WERI-Rb-1 (cell line): ENCODE measurements around the gene HUS1.

Source experiments
- DNase-seq: peaks from one replicate; pipeline ENCODE4 v3.0.0-alpha.2; 2020
- H3K27ac ChIP-seq: fragments of 250-450 bp; sonication (Bioruptor Pico); 2 replicates; pipeline ENCODE4 v1.5.1; 2020; ENCODE audit warnings: mild to moderate bottlenecking, moderate library complexity
- H3K27me3 ChIP-seq: fragments of 250-450 bp; sonication (Bioruptor Pico); 2 replicates; pipeline ENCODE4 v1.5.1; 2021; ENCODE audit warnings: mild to moderate bottlenecking, low read depth, moderate library complexity; ENCODE audit not compliant: insufficient read depth, severe bottlenecking
- H3K36me3 ChIP-seq: fragments of 250-450 bp; sonication (Bioruptor Pico); 2 replicates; pipeline ENCODE4 v1.5.1; 2020; ENCODE audit warnings: mild to moderate bottlenecking, moderate library complexity
- H3K4me3 ChIP-seq: 2 replicates; pipeline ENCODE4 v1.5.1; 2011; ENCODE audit warnings: low read depth, mild to moderate bottlenecking, control low read depth, low read length
- H3K9me3 ChIP-seq: fragments of 250-450 bp; sonication (Bioruptor Pico); 2 replicates; pipeline ENCODE4 v1.5.1; 2021; ENCODE audit warnings: mild to moderate bottlenecking, moderate library complexity; ENCODE audit not compliant: severe bottlenecking
- TF ChIP-seq, protein P1 (sequence below): IDR thresholded peaks from 2 replicates; pipeline ENCODE4 v1.5.1; 2011; ENCODE audit warnings: low read depth, mild to moderate bottlenecking, control low read depth, inconsistent platforms, low read length

Gene HUS1

GRCh38 chr7:47937711-47938573, 41.5 kb downstream of the HUS1 start:
- TF ChIP-seq, protein P1, sequence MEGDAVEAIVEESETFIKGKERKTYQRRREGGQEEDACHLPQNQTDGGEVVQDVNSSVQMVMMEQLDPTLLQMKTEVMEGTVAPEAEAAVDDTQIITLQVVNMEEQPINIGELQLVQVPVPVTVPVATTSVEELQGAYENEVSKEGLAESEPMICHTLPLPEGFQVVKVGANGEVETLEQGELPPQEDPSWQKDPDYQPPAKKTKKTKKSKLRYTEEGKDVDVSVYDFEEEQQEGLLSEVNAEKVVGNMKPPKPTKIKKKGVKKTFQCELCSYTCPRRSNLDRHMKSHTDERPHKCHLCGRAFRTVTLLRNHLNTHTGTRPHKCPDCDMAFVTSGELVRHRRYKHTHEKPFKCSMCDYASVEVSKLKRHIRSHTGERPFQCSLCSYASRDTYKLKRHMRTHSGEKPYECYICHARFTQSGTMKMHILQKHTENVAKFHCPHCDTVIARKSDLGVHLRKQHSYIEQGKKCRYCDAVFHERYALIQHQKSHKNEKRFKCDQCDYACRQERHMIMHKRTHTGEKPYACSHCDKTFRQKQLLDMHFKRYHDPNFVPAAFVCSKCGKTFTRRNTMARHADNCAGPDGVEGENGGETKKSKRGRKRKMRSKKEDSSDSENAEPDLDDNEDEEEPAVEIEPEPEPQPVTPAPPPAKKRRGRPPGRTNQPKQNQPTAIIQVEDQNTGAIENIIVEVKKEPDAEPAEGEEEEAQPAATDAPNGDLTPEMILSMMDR, result no peak

DNA sequence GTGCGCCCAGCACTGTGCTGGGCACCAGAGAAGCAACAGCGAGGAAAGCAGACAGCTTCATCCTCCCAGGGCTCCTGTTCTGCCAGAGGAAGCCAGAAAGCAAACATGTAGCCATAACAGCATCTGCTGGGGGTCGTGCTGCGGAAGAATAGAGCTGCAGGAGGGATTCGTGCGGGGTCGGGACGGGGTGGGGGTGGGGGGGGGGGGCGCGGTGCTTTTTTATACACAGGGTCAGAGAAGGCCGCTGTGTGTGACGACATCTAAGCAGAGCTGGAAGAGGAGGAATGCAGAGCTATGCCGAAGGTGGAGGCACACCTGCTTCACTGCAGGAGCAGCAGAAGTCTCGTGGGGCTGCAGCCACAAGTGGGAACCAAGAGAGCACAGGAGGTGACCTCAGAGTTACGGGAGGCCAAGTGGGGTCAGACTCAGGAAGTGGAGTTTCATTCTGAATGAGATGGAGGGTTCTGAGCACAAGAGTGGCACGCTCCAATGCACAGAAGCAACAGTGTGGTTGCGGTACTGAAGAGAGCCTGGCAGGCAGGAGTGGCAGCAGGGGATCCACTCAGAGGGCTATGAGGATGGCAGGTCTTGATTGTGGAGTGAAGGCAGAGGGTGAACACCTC, 42.2 kb downstream of the HUS1 start:
- H3K36me3 ChIP-seq, result no peaks in the 10 kb centered on the region
- H3K9me3 ChIP-seq, result no peaks in the 10 kb centered on the region
- H3K27ac ChIP-seq, result no peak overlapping the region
- DNase-seq, result no peak
- TF ChIP-seq, protein P1, result no peak
- no peaks in the 10 kb centered on the region for H3K27me3 ChIP-seq
- no peak overlapping the region for H3K4me3 ChIP-seq

More at GRCh38 chr7:47937711-47938573, 41.5 kb downstream of the HUS1 start:
- DNase-seq, result no peak
- H3K27me3 ChIP-seq, result no peaks in the 10 kb centered on the region
- no peaks in the 10 kb centered on the region for H3K9me3 ChIP-seq
- no peak overlapping the region for H3K4me3 ChIP-seq
- H3K27ac ChIP-seq, result no peak overlapping the region
- no peaks in the 10 kb centered on the region for H3K36me3 ChIP-seq

- Histone ChIP-seq H3K36me3 (no peaks in the 10 kb centered on the region), H3K27me3 (no peaks in the 10 kb centered on the region), H3K4me3 (no peak overlapping the region), H3K9me3 (no peaks in the 10 kb centered on the region), H3K27ac (no peak overlapping the region)
- no peak for DNase-seq
- TF ChIP-seq, protein P1, result no peak
These were observed 43.1 kb downstream of the HUS1 start for GRCh38 chr7:47936323-47936722.

GRCh38 chr7:47935336-47935735, 44.1 kb downstream of the HUS1 start:
- Histone ChIP-seq H3K27ac (no peak overlapping the region), H3K9me3 (no peaks in the 10 kb centered on the region), H3K4me3 (no peak overlapping the region), H3K27me3 (no peaks in the 10 kb centered on the region), H3K36me3 (no peaks in the 10 kb centered on the region)
- DNase-seq, result no peak
- TF ChIP-seq, protein P1, result no peak

- TF ChIP-seq, protein P1, result no peak
- no peak overlapping the region for H3K4me3 ChIP-seq
These were observed 44.6 kb downstream of the HUS1 start for GRCh38 chr7:47934831-47935230.

More at GRCh38 chr7:47934831-47935230, 44.6 kb downstream of the HUS1 start:
- no peak for DNase-seq
- Histone ChIP-seq H3K36me3 (no peaks in the 10 kb centered on the region), H3K27me3 (no peaks in the 10 kb centered on the region), H3K9me3 (no peaks in the 10 kb centered on the region), H3K27ac (no peak overlapping the region)
